Measurements from ENCODE around the gene SLC17A9.

The SLC17A9 gene

GRCh38 chr20:62984666-62985443 is 32.3 kb downstream of the SLC17A9 start:
- no peak for DNase-seq

- no peak for DNase-seq
Measured at GRCh38 chr20:62985444-62985778, 32.9 kb downstream of the SLC17A9 start.

- DNase-seq = no peak
Measured at GRCh38 chr20:62986257-62986800, 33.8 kb downstream of the SLC17A9 start.

GRCh38 chr20:62987114-62987513 is 34.6 kb downstream of the SLC17A9 start:
- no peak for DNase-seq

- no peak for DNase-seq
Measured at GRCh38 chr20:62989201-62989601, 36.7 kb downstream of the SLC17A9 start.

- no peak for DNase-seq
Measured at GRCh38 chr20:62990306-62990825, 37.9 kb downstream of the SLC17A9 start.

- DNase-seq = no peak
Measured at GRCh38 chr20:62991196-62991807, 38.8 kb downstream of the SLC17A9 start.

GRCh38 chr20:62991863-62992262 is 39.4 kb downstream of the SLC17A9 start:
- DNase-seq = no peak

- DNase-seq = no peak
Measured at GRCh38 chr20:62993856-62994494, 41.5 kb downstream of the SLC17A9 start.

GRCh38 chr20:62994869-62995281 is 42.4 kb downstream of the SLC17A9 start:
- no peak for DNase-seq

- DNase-seq = no peak
Measured at GRCh38 chr20:62995481-62995880, 43.0 kb downstream of the SLC17A9 start.

- no peak for DNase-seq
Measured at GRCh38 chr20:62995898-62996595, 43.5 kb downstream of the SLC17A9 start.

GRCh38 chr20:62996596-62996982 is 44.1 kb downstream of the SLC17A9 start:
- DNase-seq = no peak

GRCh38 chr20:62997417-62998035 is 45.0 kb downstream of the SLC17A9 start:
- DNase-seq = no peak

- no peak for DNase-seq
Measured at GRCh38 chr20:62998449-62998848, 45.9 kb downstream of the SLC17A9 start.

GRCh38 chr20:62999580-62999979 is 47.1 kb downstream of the SLC17A9 start:
- DNase-seq = no peak

- no peak for DNase-seq
Measured at GRCh38 chr20:63000036-63000435, 47.5 kb downstream of the SLC17A9 start.

GRCh38 chr20:63000958-63001357 is 48.4 kb downstream of the SLC17A9 start:
- no peak for DNase-seq

- no peak for DNase-seq
Measured at GRCh38 chr20:63002511-63002910, 50.0 kb downstream of the SLC17A9 start.

- no peak for DNase-seq
Measured at GRCh38 chr20:63003546-63003945, 51.0 kb downstream of the SLC17A9 start.

- no peak for DNase-seq
Measured at GRCh38 chr20:63004607-63005364, 52.3 kb downstream of the SLC17A9 start.

GRCh38 chr20:63005365-63005861 is 52.9 kb downstream of the SLC17A9 start:
- no peak for DNase-seq

Data from CD4-positive, alpha-beta T cell treated with Interferon gamma for 1 hour (primary cell).